GM19395 (cell line): ENCODE measurements around the gene PAX3.

Experiments
- ATAC-seq: cut with Tn5 transposase; IDR thresholded peaks from one replicate; pipeline ENCODE4 v1.9.1; 2021; ENCODE audit warnings: mild to moderate bottlenecking, moderate library complexity; ENCODE audit not compliant: unreplicated experiment

Gene PAX3

GRCh38 chr2:222272446-222273015 is 26.3 kb downstream of the PAX3 start:
- ATAC-seq: no peak

- ATAC-seq: no peak
These were observed 26.9 kb downstream of the PAX3 start for GRCh38 chr2:222271854-222272253.

- ATAC-seq: no peak
These were observed 28.4 kb downstream of the PAX3 start for GRCh38 chr2:222270396-222270795.

DNA sequence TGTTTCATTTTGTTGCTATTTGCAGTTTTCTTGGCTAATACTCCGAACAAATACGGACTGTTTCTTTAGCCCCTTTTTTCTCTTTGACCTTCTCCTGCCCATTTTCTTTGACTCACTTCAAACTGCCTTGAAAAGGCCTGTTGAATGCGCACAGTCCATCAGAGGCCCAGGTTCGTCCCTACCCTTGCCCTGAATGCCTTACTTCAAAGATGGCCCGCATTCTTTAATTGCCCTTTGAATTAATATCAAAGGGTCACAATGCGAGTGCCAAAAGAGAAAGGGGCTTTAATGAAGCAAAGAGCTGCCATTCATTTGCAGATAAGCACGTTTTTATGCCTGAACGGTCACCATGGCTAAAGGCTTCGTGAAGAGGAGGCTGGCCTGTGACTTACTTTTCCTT is 29.7 kb downstream of the PAX3 start:
- ATAC-seq: no peak

DNA sequence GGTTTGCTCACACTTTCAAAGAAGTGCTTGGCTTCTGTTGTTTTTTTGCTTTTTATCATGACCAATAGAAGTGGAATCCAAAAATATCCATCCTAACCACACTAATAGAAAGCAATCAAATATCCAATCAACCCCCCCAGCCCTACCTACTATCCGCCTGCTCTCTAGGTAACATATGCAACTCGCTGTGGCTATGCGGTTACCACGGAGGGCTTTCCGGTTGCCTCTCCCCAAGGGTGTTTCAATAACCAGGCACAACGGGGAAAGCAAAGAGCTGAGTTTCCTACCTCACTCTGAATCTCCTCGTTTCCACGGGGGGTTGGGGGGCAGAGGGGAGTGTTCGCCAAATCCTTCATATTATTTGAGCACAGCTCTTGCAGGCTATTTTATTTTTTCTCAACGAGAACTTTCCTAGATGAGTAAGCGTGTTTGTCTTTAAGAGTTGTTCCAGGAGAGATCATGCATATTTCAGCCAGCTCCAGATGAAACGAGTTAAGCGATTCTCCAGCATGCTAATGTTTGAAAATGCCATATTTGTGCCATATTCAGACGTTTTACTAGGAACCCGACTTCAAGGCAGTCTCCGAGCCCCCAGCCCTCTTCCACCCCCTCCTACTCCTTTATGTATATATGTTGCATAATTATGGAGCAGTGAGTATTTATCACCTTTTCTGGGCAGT is 30.3 kb downstream of the PAX3 start:
- no peak for ATAC-seq

DNA sequence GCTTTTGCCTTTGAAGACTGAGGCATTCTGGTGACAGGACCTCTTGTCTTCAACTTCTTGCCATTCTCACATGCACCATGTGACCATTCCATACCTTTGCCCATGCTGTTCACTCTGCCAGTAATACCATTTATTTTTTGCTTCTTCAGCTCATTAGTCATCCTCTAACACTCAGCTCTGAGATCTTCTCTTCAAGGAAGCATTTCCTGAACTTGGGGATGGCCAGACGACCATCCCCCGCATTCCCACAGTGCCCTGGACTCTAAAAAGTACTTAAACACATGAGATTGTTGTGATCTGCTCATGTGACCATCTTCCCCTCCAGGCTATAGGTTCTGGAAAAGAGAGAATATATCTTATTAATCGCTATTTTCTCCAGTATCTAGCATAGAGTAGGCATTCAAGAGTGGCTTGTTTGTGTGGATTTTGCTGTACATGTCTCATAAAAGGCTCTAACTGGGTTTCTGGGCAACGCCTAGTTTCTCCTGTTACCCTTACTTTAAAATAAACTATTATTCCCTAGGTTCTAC is 33.9 kb downstream of the PAX3 start:
- ATAC-seq: no peak

DNA sequence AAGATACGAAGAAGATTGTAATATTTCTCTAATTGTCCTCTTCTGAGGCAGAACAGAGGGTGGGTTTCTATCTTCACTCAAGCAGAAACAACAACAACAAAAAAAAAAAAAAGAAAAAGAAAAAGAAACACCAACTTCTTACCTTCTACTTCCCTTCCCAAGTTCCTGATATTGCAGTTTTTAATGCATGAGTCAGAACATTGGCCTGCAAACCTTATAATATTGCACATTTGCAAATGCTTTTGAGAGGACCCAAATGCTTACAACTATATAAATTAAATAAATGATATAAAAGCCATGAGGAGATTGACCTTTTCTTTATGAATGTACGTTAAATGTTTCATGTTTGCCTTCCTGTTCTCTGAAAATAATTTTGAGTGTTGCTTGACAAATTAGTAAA is 37.3 kb downstream of the PAX3 start:
- ATAC-seq: no peak

GRCh38 chr2:222257645-222258044 is 41.2 kb downstream of the PAX3 start:
- ATAC-seq: no peak

GRCh38 chr2:222256250-222256649 is 42.5 kb downstream of the PAX3 start:
- ATAC-seq: no peak

GRCh38 chr2:222255090-222255489 is 43.7 kb downstream of the PAX3 start:
- no peak for ATAC-seq

DNA sequence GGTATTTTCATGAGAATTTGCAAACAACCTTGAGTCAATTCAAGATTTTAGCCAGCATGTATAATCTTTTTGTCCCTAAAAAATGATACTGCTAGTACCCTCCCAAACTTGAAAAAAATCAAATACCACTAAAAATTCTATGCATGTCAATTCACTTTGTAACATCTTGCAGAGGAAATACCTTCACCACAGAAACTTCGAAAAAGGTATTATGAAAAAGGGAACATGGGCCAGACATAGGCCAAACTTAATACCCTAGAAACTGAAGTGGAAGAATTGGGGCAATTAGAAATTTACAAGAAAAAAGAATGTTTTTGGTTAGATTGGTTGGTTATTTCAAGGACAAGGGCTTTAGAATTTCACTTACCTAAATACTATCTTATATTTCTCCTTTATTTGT is 48.5 kb downstream of the PAX3 start:
- ATAC-seq: no peak

DNA sequence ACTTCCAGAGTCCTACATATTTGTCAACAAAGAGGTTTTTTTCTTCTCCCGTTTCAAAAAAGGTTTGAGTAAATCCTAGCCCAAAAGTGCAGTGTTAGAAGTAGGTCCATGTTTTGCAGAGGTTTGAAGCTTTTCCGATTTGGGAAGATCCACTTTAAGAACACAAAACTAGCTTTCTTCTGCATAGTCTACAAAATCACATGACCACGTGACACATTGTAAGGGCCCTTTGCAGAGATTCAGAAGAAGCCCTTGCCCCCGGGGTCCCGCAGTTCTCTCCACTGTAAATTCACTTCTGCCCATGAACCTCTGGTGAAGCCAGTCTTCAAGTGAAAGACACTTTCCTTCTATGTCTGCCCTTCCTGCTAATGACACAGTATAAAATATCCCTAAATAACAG is 49.4 kb downstream of the PAX3 start:
- ATAC-seq: no peak

GRCh38 chr2:222248818-222249217 is 50.0 kb downstream of the PAX3 start:
- ATAC-seq: no peak

GRCh38 chr2:222248256-222248655 is 50.5 kb downstream of the PAX3 start:
- no peak for ATAC-seq

- peak; percentile 82 for ATAC-seq
These were observed 56.3 kb downstream of the PAX3 start for GRCh38 chr2:222242532-222242931.

- ATAC-seq: no peak
These were observed 57.5 kb downstream of the PAX3 start for GRCh38 chr2:222241128-222241870.

GRCh38 chr2:222240676-222241049 is 58.1 kb downstream of the PAX3 start:
- ATAC-seq: no peak

DNA sequence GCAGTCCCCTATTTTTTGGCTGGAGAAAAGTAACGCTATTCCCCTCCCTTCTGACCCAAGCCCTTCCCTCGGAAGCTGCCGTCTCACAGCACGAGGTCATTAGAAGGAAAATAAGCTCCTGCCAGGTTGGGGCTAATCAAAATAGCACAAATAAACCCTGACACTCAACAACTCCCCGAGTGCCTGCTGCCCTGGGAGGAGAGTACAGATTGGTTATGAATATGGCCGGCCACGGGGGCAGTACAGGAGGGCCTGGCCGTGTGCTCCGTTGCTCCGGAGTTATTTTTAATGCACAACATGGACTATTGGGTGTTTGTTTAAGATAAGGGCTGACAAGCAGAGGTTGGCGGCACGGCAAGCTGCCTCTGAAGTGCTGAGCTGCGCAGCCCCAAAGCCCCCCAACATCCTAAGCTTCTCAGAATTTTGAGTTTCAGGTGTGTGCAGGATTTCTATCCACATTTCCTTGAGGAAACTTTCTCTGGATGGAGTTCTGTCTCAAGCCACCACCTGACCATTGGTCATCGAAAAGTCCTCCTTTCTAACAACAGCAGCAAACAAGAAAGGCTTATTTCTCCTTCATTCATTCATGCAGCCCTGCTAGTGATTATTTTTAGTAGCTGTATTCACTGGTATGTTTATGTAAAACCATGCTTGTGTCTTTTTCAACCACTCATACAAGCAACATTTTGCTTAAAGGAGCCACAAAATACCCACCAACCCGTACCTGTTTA is 58.7 kb downstream of the PAX3 start:
- no peak for ATAC-seq

- ATAC-seq: no peak
These were observed 59.7 kb downstream of the PAX3 start for GRCh38 chr2:222239091-222239490.

GRCh38 chr2:222238072-222238471 is 60.7 kb downstream of the PAX3 start:
- ATAC-seq: no peak

DNA sequence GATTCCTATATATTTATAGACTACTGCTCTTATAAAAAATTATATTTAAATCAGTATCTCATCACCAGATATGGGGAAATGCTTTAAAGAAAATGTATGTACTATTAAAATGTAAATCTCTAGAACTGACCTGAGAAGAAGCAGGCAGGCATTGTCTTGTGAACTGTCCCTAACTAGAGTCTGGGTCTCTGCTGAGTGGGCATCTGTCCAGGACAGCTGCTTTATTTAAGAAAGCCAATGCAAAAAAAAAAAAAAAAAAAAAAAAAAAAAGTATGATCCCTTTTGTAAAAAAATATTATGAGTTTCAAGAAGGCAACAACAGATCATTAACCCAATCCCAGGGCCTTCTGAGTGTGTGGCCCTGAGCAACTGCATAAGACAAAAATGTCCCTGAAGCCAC is 66.0 kb downstream of the PAX3 start:
- no peak for ATAC-seq
